GM12878 (cell line): Measurements from ENCODE around the gene PTPRH. TPM values are rescaled to one million over a fixed set of nuclear protein-coding genes. Genes with fewer than 3 reads are reported as not detected.

Experiments used
- CREM ChIP-seq: IDR thresholded peaks from 2 replicates; pipeline ENCODE4 v1.6.1; 2014; ENCODE audit warnings: antibody characterized with exemption, low read depth
- POU2F2 ChIP-seq: IDR thresholded peaks from 3 replicates; pipeline ENCODE4 v1.6.1; 2011; ENCODE audit warnings: low read depth, mild to moderate bottlenecking, low read length, borderline replicate concordance
- RELA ChIP-seq: fragments of 450-650 bp; IDR thresholded peaks from 2 replicates; pipeline ENCODE4 v1.8.0; 2014; ENCODE audit warnings: borderline replicate concordance; ENCODE audit not compliant: partially characterized antibody
- YY1 ChIP-seq: IDR thresholded peaks from 2 replicates; pipeline ENCODE4 v1.6.1; 2011; ENCODE audit warnings: low read depth, mild to moderate bottlenecking, low read length
- polyA plus RNA-seq, 11 experiments: library from polyadenylated mRNA; depleted of rRNA in 4 of 11; unstranded in 6 of 11; stranded (reverse) in 5 of 11; fragments of >200 nt; fragmentation: Nextera tagmentation in 4 of 11; fragmentation: Illumina TruSeq in 1 of 11; extraction: Ambion mirVana in 4 of 11; extraction: Trizol in 1 of 11; gene quantifications; 1 replicate in 1 of 11; 2 replicates in 10 of 11; pipeline versions ENCODE4 v1.2.1 to v1.2.3, GENCODE V29; 2011 to 2016; ENCODE audit warnings: inconsistent platforms in 2 of 11, missing spikeins in 2 of 11, low read depth in 1 of 11
- total RNA-seq, 4 experiments: library from RNA; depleted of rRNA in 3 of 4; stranded (reverse); fragments of >200 nt in 3 of 4; fragmentation: Illumina TruSeq in 1 of 4; extraction: Trizol in 1 of 4; gene quantifications; 2 replicates each; pipeline versions ENCODE4 v1.2.1 to v1.2.3, GENCODE V29; 2013 to 2021
- TF ChIP-seq, protein P1 (sequence below): IDR thresholded peaks from 2 replicates; pipeline ENCODE4 v1.6.1; 2012; ENCODE audit warnings: improper control_type of control experiment, low read depth, low read length; ENCODE audit not compliant: insufficient replicate concordance
- TF ChIP-seq, protein P2 (sequence below): fragments of 450-650 bp; conservative IDR thresholded peaks from 2 replicates; pipeline ENCODE4 v1.6.1; 2017; ENCODE audit warnings: mild to moderate bottlenecking, moderate library complexity
- TF ChIP-seq, protein P3 (sequence below): fragments of 450-650 bp; IDR thresholded peaks from 2 replicates; pipeline ENCODE4 v1.6.1; 2018; ENCODE audit warnings: borderline replicate concordance, mild to moderate bottlenecking; ENCODE audit not compliant: partially characterized antibody
- TF ChIP-seq, protein P4 (sequence below): IDR thresholded peaks from 2 replicates; pipeline ENCODE4 v1.6.1; 2012; ENCODE audit warnings: low read depth, low read length, improper control_type of control experiment
- TF ChIP-seq, protein P5 (sequence below): fragments of 450-650 bp; formaldehyde crosslinking; IDR thresholded peaks from 2 replicates; pipeline ENCODE4 v1.4.0; 2020; ENCODE audit warnings: mild to moderate bottlenecking, moderate library complexity
- TF ChIP-seq, protein P6 (sequence below), 3 experiments: IDR thresholded peaks in 2 of 3; conservative IDR thresholded peaks in 1 of 3; 2 replicates each; pipeline ENCODE4 v1.5.1; 2011; ENCODE audit warnings: low read depth in 3 of 3, low read length in 3 of 3, mild to moderate bottlenecking in 3 of 3, control low read depth in 2 of 3, moderate library complexity in 2 of 3, inconsistent platforms in 1 of 3, mixed read lengths in 1 of 3; ENCODE audit not compliant: control insufficient read depth in 2 of 3, insufficient read depth in 1 of 3; ENCODE audit errors: extremely low read depth in 1 of 3

PTPRH gene
- total and polyA plus RNA-seq, 10 of the 15 experiments (the other 5 are each of a cell fraction or from before 2014, with no cell fraction given) = 0.08 TPM; not detected in 9

DNA sequence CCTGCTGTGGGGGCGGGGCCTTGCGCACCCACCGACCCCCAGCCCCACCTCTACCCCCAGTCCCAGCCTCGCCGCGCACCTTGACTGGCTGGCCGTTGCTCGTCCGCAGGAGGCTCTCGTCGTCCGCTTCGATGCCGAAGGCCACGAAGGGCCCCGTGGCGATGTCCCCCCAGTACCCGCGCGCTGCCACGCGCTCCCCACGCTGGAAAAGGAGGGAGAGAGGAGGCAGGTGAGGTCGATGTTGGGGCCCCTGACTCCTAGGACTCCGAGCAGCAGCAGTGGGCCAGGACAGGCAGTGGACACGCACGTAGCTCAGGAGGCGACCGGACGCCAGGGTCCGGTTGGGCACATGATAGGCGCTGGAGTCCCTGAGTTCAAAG, 48.3 kb downstream of the PTPRH start (continued):
- TF ChIP-seq, protein P1, sequence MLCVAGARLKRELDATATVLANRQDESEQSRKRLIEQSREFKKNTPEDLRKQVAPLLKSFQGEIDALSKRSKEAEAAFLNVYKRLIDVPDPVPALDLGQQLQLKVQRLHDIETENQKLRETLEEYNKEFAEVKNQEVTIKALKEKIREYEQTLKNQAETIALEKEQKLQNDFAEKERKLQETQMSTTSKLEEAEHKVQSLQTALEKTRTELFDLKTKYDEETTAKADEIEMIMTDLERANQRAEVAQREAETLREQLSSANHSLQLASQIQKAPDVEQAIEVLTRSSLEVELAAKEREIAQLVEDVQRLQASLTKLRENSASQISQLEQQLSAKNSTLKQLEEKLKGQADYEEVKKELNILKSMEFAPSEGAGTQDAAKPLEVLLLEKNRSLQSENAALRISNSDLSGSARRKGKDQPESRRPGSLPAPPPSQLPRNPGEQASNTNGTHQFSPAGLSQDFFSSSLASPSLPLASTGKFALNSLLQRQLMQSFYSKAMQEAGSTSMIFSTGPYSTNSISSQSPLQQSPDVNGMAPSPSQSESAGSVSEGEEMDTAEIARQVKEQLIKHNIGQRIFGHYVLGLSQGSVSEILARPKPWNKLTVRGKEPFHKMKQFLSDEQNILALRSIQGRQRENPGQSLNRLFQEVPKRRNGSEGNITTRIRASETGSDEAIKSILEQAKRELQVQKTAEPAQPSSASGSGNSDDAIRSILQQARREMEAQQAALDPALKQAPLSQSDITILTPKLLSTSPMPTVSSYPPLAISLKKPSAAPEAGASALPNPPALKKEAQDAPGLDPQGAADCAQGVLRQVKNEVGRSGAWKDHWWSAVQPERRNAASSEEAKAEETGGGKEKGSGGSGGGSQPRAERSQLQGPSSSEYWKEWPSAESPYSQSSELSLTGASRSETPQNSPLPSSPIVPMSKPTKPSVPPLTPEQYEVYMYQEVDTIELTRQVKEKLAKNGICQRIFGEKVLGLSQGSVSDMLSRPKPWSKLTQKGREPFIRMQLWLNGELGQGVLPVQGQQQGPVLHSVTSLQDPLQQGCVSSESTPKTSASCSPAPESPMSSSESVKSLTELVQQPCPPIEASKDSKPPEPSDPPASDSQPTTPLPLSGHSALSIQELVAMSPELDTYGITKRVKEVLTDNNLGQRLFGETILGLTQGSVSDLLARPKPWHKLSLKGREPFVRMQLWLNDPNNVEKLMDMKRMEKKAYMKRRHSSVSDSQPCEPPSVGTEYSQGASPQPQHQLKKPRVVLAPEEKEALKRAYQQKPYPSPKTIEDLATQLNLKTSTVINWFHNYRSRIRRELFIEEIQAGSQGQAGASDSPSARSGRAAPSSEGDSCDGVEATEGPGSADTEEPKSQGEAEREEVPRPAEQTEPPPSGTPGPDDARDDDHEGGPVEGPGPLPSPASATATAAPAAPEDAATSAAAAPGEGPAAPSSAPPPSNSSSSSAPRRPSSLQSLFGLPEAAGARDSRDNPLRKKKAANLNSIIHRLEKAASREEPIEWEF = no peak
- TF ChIP-seq CREM = no peak
- no peak for TF ChIP-seq YY1
- TF ChIP-seq RELA = no peak
- TF ChIP-seq, protein P2, sequence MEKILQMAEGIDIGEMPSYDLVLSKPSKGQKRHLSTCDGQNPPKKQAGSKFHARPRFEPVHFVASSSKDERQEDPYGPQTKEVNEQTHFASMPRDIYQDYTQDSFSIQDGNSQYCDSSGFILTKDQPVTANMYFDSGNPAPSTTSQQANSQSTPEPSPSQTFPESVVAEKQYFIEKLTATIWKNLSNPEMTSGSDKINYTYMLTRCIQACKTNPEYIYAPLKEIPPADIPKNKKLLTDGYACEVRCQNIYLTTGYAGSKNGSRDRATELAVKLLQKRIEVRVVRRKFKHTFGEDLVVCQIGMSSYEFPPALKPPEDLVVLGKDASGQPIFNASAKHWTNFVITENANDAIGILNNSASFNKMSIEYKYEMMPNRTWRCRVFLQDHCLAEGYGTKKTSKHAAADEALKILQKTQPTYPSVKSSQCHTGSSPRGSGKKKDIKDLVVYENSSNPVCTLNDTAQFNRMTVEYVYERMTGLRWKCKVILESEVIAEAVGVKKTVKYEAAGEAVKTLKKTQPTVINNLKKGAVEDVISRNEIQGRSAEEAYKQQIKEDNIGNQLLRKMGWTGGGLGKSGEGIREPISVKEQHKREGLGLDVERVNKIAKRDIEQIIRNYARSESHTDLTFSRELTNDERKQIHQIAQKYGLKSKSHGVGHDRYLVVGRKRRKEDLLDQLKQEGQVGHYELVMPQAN = no peak
- TF ChIP-seq, protein P3, sequence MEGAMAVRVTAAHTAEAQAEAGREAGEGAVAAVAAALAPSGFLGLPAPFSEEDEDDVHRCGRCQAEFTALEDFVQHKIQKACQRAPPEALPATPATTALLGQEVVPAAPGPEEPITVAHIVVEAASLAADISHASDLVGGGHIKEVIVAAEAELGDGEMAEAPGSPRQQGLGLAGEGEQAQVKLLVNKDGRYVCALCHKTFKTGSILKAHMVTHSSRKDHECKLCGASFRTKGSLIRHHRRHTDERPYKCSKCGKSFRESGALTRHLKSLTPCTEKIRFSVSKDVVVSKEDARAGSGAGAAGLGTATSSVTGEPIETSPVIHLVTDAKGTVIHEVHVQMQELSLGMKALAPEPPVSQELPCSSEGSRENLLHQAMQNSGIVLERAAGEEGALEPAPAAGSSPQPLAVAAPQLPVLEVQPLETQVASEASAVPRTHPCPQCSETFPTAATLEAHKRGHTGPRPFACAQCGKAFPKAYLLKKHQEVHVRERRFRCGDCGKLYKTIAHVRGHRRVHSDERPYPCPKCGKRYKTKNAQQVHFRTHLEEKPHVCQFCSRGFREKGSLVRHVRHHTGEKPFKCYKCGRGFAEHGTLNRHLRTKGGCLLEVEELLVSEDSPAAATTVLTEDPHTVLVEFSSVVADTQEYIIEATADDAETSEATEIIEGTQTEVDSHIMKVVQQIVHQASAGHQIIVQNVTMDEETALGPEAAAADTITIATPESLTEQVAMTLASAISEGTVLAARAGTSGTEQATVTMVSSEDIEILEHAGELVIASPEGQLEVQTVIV = no peak
- TF ChIP-seq, protein P4, sequence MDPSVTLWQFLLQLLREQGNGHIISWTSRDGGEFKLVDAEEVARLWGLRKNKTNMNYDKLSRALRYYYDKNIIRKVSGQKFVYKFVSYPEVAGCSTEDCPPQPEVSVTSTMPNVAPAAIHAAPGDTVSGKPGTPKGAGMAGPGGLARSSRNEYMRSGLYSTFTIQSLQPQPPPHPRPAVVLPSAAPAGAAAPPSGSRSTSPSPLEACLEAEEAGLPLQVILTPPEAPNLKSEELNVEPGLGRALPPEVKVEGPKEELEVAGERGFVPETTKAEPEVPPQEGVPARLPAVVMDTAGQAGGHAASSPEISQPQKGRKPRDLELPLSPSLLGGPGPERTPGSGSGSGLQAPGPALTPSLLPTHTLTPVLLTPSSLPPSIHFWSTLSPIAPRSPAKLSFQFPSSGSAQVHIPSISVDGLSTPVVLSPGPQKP = no peak
- TF ChIP-seq, protein P5, sequence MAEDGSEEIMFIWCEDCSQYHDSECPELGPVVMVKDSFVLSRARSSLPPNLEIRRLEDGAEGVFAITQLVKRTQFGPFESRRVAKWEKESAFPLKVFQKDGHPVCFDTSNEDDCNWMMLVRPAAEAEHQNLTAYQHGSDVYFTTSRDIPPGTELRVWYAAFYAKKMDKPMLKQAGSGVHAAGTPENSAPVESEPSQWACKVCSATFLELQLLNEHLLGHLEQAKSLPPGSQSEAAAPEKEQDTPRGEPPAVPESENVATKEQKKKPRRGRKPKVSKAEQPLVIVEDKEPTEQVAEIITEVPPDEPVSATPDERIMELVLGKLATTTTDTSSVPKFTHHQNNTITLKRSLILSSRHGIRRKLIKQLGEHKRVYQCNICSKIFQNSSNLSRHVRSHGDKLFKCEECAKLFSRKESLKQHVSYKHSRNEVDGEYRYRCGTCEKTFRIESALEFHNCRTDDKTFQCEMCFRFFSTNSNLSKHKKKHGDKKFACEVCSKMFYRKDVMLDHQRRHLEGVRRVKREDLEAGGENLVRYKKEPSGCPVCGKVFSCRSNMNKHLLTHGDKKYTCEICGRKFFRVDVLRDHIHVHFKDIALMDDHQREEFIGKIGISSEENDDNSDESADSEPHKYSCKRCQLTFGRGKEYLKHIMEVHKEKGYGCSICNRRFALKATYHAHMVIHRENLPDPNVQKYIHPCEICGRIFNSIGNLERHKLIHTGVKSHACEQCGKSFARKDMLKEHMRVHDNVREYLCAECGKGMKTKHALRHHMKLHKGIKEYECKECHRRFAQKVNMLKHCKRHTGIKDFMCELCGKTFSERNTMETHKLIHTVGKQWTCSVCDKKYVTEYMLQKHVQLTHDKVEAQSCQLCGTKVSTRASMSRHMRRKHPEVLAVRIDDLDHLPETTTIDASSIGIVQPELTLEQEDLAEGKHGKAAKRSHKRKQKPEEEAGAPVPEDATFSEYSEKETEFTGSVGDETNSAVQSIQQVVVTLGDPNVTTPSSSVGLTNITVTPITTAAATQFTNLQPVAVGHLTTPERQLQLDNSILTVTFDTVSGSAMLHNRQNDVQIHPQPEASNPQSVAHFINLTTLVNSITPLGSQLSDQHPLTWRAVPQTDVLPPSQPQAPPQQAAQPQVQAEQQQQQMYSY (CRISPR knock-in tag) = no peak
- TF ChIP-seq, protein P6, sequence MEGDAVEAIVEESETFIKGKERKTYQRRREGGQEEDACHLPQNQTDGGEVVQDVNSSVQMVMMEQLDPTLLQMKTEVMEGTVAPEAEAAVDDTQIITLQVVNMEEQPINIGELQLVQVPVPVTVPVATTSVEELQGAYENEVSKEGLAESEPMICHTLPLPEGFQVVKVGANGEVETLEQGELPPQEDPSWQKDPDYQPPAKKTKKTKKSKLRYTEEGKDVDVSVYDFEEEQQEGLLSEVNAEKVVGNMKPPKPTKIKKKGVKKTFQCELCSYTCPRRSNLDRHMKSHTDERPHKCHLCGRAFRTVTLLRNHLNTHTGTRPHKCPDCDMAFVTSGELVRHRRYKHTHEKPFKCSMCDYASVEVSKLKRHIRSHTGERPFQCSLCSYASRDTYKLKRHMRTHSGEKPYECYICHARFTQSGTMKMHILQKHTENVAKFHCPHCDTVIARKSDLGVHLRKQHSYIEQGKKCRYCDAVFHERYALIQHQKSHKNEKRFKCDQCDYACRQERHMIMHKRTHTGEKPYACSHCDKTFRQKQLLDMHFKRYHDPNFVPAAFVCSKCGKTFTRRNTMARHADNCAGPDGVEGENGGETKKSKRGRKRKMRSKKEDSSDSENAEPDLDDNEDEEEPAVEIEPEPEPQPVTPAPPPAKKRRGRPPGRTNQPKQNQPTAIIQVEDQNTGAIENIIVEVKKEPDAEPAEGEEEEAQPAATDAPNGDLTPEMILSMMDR (IDR thresholded peaks at IDR 0.05 in 2 of 3, conservative IDR thresholded peaks at IDR 0.05 in 1 of 3; ENCODE audit: control insufficient read depth in 2 of 3, extremely low read depth in 1 of 3, insufficient read depth in 1 of 3, low read depth in 3 of 3, low read length in 3 of 3) = no peak
- no peak for TF ChIP-seq POU2F2
- TF ChIP-seq, all 136 proteins: peak for 0
